Osteoblast (primary cell): ENCODE data around the gene SMPDL3B. TPM values are rescaled to one million over a fixed set of nuclear protein-coding genes. Genes with fewer than 3 reads are reported as not detected.

Source experiments
- DNase-seq: peaks from one replicate; pipeline ENCODE4 v3.0.0; 2011; ENCODE audit warnings: low spot score, mixed read lengths; ENCODE audit not compliant: insufficient read length; ENCODE audit errors: missing footprints
- H2AFZ ChIP-seq: 2 replicates; pipeline ENCODE4 v1.6.0; 2011; ENCODE audit warnings: mild to moderate bottlenecking, low read length
- H3K27ac ChIP-seq: 2 replicates; pipeline ENCODE4 v1.5.1; 2011; ENCODE audit warnings: mild to moderate bottlenecking, low read depth, low read length, moderate library complexity
- H3K27me3 ChIP-seq: 2 replicates; pipeline ENCODE4 v1.6.0; 2012; ENCODE audit warnings: mild to moderate bottlenecking, control low read depth, inconsistent platforms, low read length, moderate library complexity; ENCODE audit not compliant: insufficient read depth
- H3K36me3 ChIP-seq: 2 replicates; pipeline ENCODE4 v1.5.1; 2011; ENCODE audit warnings: mild to moderate bottlenecking, low read length, control low read depth, moderate library complexity; ENCODE audit not compliant: insufficient read depth
- H3K4me1 ChIP-seq: 2 replicates; pipeline ENCODE4 v1.5.1; 2011; ENCODE audit warnings: mild to moderate bottlenecking, low read length, control low read depth, moderate library complexity; ENCODE audit not compliant: insufficient read depth
- H3K4me2 ChIP-seq: 2 replicates; pipeline ENCODE4 v1.6.0; 2011; ENCODE audit warnings: mild to moderate bottlenecking, low read length; ENCODE audit not compliant: insufficient read depth
- H3K4me3 ChIP-seq: fragments of 200-600 bp; sonication (generic); 3 replicates; pipeline ENCODE4 v1.5.1; 2012; ENCODE audit warnings: mild to moderate bottlenecking, low read length, inconsistent platforms; ENCODE audit not compliant: insufficient read depth
- H3K79me2 ChIP-seq: 2 replicates; pipeline ENCODE4 v1.6.0; 2012; ENCODE audit warnings: mild to moderate bottlenecking, low read length, control low read depth, inconsistent platforms; ENCODE audit not compliant: insufficient read depth
- H3K9me3 ChIP-seq: 2 replicates; pipeline ENCODE4 v1.5.1; 2011; ENCODE audit warnings: low read depth, low read length, control low read depth
- H4K20me1 ChIP-seq: 2 replicates; pipeline ENCODE4 v1.6.0; 2012; ENCODE audit warnings: mild to moderate bottlenecking, low read length, control low read depth; ENCODE audit not compliant: insufficient read depth
- CTCF ChIP-seq: IDR thresholded peaks from 2 replicates; pipeline ENCODE4 v1.5.1; 2011; ENCODE audit warnings: mild to moderate bottlenecking, low read depth, low read length, moderate library complexity; ENCODE audit errors: extremely low read depth
- total RNA-seq: library from RNA; depleted of rRNA; stranded (reverse); fragments of >200 nt; gene quantifications from 2 replicates; pipeline ENCODE4 v1.2.3, GENCODE V29; 2012

Gene SMPDL3B
- total RNA-seq, 1 donor: under 0.01 TPM

GRCh38 chr1:27894521-27894920, 40.3 kb upstream of the SMPDL3B start:
- Histone ChIP-seq H3K79me2 (no peaks in the 10 kb centered on the region), H3K4me2 (no peak overlapping the region), H3K9me3 (no peaks in the 10 kb centered on the region), H3K4me1 (no peaks in the 10 kb centered on the region), H3K27me3 (no peaks in the 10 kb centered on the region), H3K4me3 (no peak overlapping the region), H3K36me3 (peaks cover 66% of the 10 kb centered on the region), H4K20me1 (no peaks in the 10 kb centered on the region), H3K27ac (no peak overlapping the region), H2AFZ (no peak overlapping the region)
- no peak for DNase-seq
- no peak for TF ChIP-seq CTCF

GRCh38 chr1:27906759-27907158, 28.0 kb upstream of the SMPDL3B start:
- TF ChIP-seq CTCF: no peak
- H3K27me3 ChIP-seq: no peaks in the 10 kb centered on the region
- H3K4me2 ChIP-seq: no peak overlapping the region
- peaks cover 15% of the 10 kb centered on the region for H3K4me1 ChIP-seq
- no peaks in the 10 kb centered on the region for H4K20me1 ChIP-seq
- no peak for DNase-seq
- H3K27ac ChIP-seq: no peak overlapping the region
- no peak overlapping the region for H2AFZ ChIP-seq
- H3K9me3 ChIP-seq: no peaks in the 10 kb centered on the region
- no peaks in the 10 kb centered on the region for H3K79me2 ChIP-seq
- H3K4me3 ChIP-seq: no peak overlapping the region
- peaks cover 44% of the 10 kb centered on the region for H3K36me3 ChIP-seq

- Histone ChIP-seq H3K4me2 (no peak overlapping the region), H3K79me2 (peaks cover 17% of the 10 kb centered on the region), H3K27ac (no peak overlapping the region), H3K36me3 (peaks cover 19% of the 10 kb centered on the region), H3K4me3 (no peak overlapping the region), H2AFZ (no peak overlapping the region), H3K27me3 (no peaks in the 10 kb centered on the region), H3K4me1 (peaks cover 5% of the 10 kb centered on the region), H3K9me3 (peaks cover 4% of the 10 kb centered on the region), H4K20me1 (no peaks in the 10 kb centered on the region)
- DNase-seq: no peak
- TF ChIP-seq CTCF: no peak
These were observed 22.4 kb upstream of the SMPDL3B start for GRCh38 chr1:27912429-27912828.

GRCh38 chr1:27915082-27915575, 19.7 kb upstream of the SMPDL3B start:
- Histone ChIP-seq H3K79me2 (peaks cover 17% of the 10 kb centered on the region), H2AFZ (peak overlapping the region; percentile 100), H3K27me3 (peaks cover 10% of the 10 kb centered on the region), H3K9me3 (peaks cover 4% of the 10 kb centered on the region), H3K4me1 (peaks cover 5% of the 10 kb centered on the region), H4K20me1 (no peaks in the 10 kb centered on the region), H3K36me3 (peaks cover 11% of the 10 kb centered on the region), H3K4me2 (peak overlapping the region; percentile 94), H3K4me3 (peak overlapping the region; percentile 49), H3K27ac (peak overlapping the region; percentile 40)
- no peak for TF ChIP-seq CTCF
- no peak for DNase-seq
